ENCODE measurements around the gene TRIM74. TPM values are rescaled to one million over a fixed set of nuclear protein-coding genes. Genes with fewer than 3 reads are reported as not detected.
"Not testable (repeated sequence)": the region's sequence is repeated elsewhere in the genome, so short reads cannot be mapped to it uniquely, and the experiment has no call there.

The TRIM74 gene
- total RNA-seq, 1 experiment from 2014 or later: 1.0 TPM

DNA sequence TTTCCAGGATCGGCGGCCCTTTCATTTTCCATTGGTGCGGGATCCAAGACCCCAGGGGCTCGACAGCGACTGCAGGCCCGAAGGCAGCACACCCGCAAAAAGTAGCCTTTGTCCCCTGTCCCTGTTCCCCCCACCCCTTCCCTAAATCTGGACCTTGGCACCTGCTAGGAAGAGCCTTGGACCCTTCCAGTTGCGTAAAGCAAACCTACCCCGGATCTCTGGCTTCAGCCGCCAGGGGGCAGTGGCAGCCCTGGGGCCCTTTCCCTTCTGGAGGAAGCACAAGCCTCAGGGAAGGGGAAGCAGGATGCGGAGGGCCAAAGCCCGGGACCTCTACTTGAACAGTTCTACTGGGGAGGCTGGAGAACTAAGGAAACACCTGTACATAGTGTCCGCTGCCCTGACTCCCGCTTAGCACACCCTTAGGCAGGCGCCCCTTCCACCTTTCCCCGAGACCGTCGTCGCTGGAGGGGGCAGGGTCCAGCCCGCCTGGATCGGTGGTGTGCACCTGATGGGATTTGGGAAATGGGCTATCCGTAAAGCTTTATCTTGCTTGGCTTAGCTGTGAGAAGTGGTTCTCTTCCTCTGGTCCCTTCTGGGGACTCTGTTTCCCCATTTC, 23.0 kb downstream of the TRIM74 start:
- H4K20me1 ChIP-seq (ENCODE audit: insufficient read depth); H3K9me3 ChIP-seq (ENCODE audit: control insufficient read depth in 1 of 2, insufficient read depth in 1 of 2, low read depth in 1 of 2, low read length in 2 of 2); CTCF ChIA-PET; H3K4me2 ChIP-seq (ENCODE audit: low read length); intact Hi-C loops (cut with micrococcal nuclease); POLR2A ChIA-PET; H3K4me3 ChIP-seq (replicated peaks in 1 of 2; ENCODE audit: low read depth in 1 of 2, low read length in 2 of 2); H3K79me2 ChIP-seq (ENCODE audit: insufficient read depth, low read length); H3K27me3 ChIP-seq (ENCODE audit: insufficient read depth, low read length); H3K36me3 ChIP-seq (ENCODE audit: control insufficient read depth in 1 of 2, insufficient read depth in 2 of 2, low read length in 2 of 2); BruUV-seq (replicated peaks); H3K9ac ChIP-seq (ENCODE audit: low read length); H3K4me1 ChIP-seq (ENCODE audit: control insufficient read depth in 1 of 2, insufficient read depth in 2 of 2, low read length in 2 of 2); DNase-seq (ENCODE audit: low read depth, low spot score); RAD21 ChIA-PET (ENCODE audit: low non-redundant PET in 1 of 2, low total read pairs in 2 of 2, uncharacterized antibody in 2 of 2, unreplicated experiment in 2 of 2); H3K9me2 ChIP-seq (ENCODE audit: insufficient read depth); H2AFZ ChIP-seq (ENCODE audit: low read depth, low read length, poor library complexity, severe bottlenecking); H3K27ac ChIP-seq (ENCODE audit: low read depth, low read length): not testable (repeated sequence)
- ATAC-seq: peak; percentile 71
- TF ChIP-seq, protein P1, sequence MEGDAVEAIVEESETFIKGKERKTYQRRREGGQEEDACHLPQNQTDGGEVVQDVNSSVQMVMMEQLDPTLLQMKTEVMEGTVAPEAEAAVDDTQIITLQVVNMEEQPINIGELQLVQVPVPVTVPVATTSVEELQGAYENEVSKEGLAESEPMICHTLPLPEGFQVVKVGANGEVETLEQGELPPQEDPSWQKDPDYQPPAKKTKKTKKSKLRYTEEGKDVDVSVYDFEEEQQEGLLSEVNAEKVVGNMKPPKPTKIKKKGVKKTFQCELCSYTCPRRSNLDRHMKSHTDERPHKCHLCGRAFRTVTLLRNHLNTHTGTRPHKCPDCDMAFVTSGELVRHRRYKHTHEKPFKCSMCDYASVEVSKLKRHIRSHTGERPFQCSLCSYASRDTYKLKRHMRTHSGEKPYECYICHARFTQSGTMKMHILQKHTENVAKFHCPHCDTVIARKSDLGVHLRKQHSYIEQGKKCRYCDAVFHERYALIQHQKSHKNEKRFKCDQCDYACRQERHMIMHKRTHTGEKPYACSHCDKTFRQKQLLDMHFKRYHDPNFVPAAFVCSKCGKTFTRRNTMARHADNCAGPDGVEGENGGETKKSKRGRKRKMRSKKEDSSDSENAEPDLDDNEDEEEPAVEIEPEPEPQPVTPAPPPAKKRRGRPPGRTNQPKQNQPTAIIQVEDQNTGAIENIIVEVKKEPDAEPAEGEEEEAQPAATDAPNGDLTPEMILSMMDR (IDR thresholded peaks at IDR 0.05 in 2 of 3, conservative IDR thresholded peaks at IDR 0.05 in 1 of 3; ENCODE audit: borderline replicate concordance in 1 of 3, insufficient read depth in 1 of 3, low read depth in 2 of 3, low read length in 2 of 3): peak in 2 of 3 experiments; percentile 32 to 41; a peak in 4 of 6 replicates

DNA sequence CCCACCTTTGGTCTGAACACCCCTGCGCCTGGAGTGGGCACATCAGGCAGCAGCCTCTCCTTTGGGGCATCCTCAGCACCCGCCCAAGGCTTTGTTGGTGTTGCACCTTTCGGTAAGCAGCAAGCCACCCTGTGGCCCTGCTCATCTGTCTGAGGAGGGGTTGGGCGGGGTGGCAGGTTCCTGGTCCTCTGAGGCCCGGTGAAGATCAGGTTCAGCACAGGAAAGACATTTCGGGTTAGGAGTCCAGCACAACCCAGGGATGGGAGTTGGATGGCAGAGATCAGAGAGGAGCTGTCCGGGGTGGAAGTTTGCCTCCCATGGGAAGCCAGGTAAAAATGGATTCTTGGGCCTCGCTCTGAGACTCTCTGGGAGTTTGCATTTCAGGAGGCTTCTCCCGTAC, 23.7 kb downstream of the TRIM74 start:
- H3K9ac ChIP-seq (ENCODE audit: low read length); DNase-seq (ENCODE audit: low read depth, low spot score); H3K27ac ChIP-seq (ENCODE audit: low read depth, low read length); BruUV-seq (replicated peaks); RAD21 ChIA-PET (ENCODE audit: low non-redundant PET in 1 of 2, low total read pairs in 2 of 2, uncharacterized antibody in 2 of 2, unreplicated experiment in 2 of 2); H3K36me3 ChIP-seq (ENCODE audit: control insufficient read depth in 1 of 2, insufficient read depth in 2 of 2, low read length in 2 of 2); H3K4me2 ChIP-seq (ENCODE audit: low read length); H3K9me2 ChIP-seq (ENCODE audit: insufficient read depth); H3K79me2 ChIP-seq (ENCODE audit: insufficient read depth, low read length); H3K27me3 ChIP-seq (ENCODE audit: insufficient read depth, low read length); H3K4me1 ChIP-seq (ENCODE audit: control insufficient read depth in 1 of 2, insufficient read depth in 2 of 2, low read length in 2 of 2); intact Hi-C loops (cut with micrococcal nuclease); H3K4me3 ChIP-seq (replicated peaks in 1 of 2; ENCODE audit: low read depth in 1 of 2, low read length in 2 of 2); CTCF ChIA-PET; H3K9me3 ChIP-seq (ENCODE audit: control insufficient read depth in 1 of 2, insufficient read depth in 1 of 2, low read depth in 1 of 2, low read length in 2 of 2); H4K20me1 ChIP-seq (ENCODE audit: insufficient read depth); POLR2A ChIA-PET; H2AFZ ChIP-seq (ENCODE audit: low read depth, low read length, poor library complexity, severe bottlenecking): not testable (repeated sequence)
- ATAC-seq: 0 out of 2 replicates have a peak, but pooled peaks have one; percentile 3

DNA sequence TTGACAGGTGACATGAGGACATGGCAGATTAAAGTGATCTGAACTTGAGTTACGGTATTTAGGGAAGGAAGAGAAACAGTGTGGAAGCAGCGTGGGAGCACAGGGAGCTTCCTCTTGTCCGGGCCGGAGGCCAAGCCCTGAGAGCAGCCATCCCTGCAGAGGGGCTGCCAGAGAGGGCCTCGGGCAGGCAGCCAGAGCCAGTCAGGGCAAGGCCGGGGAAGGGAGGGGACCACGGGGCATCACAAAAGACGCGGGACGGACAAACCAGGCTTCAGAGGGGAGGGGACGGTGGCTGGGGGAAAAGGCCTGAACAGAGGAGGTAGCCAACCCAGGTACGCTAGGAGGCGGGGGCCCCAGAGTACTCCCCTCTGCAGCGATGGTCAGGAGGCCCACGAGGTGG, 24.3 kb downstream of the TRIM74 start:
- H3K27me3 ChIP-seq (ENCODE audit: insufficient read depth, low read length); H3K79me2 ChIP-seq (ENCODE audit: insufficient read depth, low read length); H3K36me3 ChIP-seq (ENCODE audit: control insufficient read depth in 1 of 2, insufficient read depth in 2 of 2, low read length in 2 of 2); ATAC-seq; H3K27ac ChIP-seq (ENCODE audit: low read depth, low read length); H3K4me1 ChIP-seq (ENCODE audit: control insufficient read depth in 1 of 2, insufficient read depth in 2 of 2, low read length in 2 of 2); CTCF ChIA-PET; H3K4me2 ChIP-seq (ENCODE audit: low read length); H3K4me3 ChIP-seq (replicated peaks in 1 of 2; ENCODE audit: low read depth in 1 of 2, low read length in 2 of 2); RAD21 ChIA-PET (ENCODE audit: low non-redundant PET in 1 of 2, low total read pairs in 2 of 2, uncharacterized antibody in 2 of 2, unreplicated experiment in 2 of 2); H2AFZ ChIP-seq (ENCODE audit: low read depth, low read length, poor library complexity, severe bottlenecking); H4K20me1 ChIP-seq (ENCODE audit: insufficient read depth); BruUV-seq (replicated peaks); POLR2A ChIA-PET; intact Hi-C loops (cut with micrococcal nuclease); DNase-seq (ENCODE audit: low read depth, low spot score); H3K9me3 ChIP-seq (ENCODE audit: control insufficient read depth in 1 of 2, insufficient read depth in 1 of 2, low read depth in 1 of 2, low read length in 2 of 2); H3K9me2 ChIP-seq (ENCODE audit: insufficient read depth); H3K9ac ChIP-seq (ENCODE audit: low read length): not testable (repeated sequence)

DNA sequence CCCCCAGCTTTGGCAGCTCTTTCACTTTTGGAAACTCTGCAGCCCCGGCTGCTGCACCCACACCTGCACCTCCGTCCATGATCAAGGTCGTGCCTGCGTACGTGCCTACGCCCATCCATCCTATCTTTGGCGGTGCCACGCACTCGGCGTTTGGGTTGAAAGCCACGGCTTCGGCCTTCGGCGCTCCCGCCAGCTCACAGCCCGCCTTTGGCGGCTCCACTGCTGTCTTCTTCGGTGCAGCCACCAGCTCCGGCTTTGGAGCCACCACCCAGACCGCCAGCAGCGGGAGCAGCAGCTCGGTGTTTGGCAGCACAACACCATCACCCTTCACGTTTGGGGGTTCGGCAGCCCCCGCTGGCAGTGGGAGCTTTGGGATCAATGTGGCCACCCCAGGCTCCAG, 26.3 kb downstream of the TRIM74 start:
- H3K9ac ChIP-seq (ENCODE audit: low read length); H4K20me1 ChIP-seq (ENCODE audit: insufficient read depth); DNase-seq (ENCODE audit: low read depth, low spot score); H3K27me3 ChIP-seq (ENCODE audit: insufficient read depth, low read length); H3K4me3 ChIP-seq (replicated peaks in 1 of 2; ENCODE audit: low read depth in 1 of 2, low read length in 2 of 2); H3K36me3 ChIP-seq (ENCODE audit: control insufficient read depth in 1 of 2, insufficient read depth in 2 of 2, low read length in 2 of 2); H3K4me1 ChIP-seq (ENCODE audit: control insufficient read depth in 1 of 2, insufficient read depth in 2 of 2, low read length in 2 of 2); H3K79me2 ChIP-seq (ENCODE audit: insufficient read depth, low read length); H3K9me2 ChIP-seq (ENCODE audit: insufficient read depth); H3K27ac ChIP-seq (ENCODE audit: low read depth, low read length); intact Hi-C loops (cut with micrococcal nuclease); CTCF ChIA-PET; ATAC-seq; BruUV-seq (replicated peaks); POLR2A ChIA-PET; RAD21 ChIA-PET (ENCODE audit: low non-redundant PET in 1 of 2, low total read pairs in 2 of 2, uncharacterized antibody in 2 of 2, unreplicated experiment in 2 of 2); H3K4me2 ChIP-seq (ENCODE audit: low read length); H2AFZ ChIP-seq (ENCODE audit: low read depth, low read length, poor library complexity, severe bottlenecking); H3K9me3 ChIP-seq (ENCODE audit: control insufficient read depth in 1 of 2, insufficient read depth in 1 of 2, low read depth in 1 of 2, low read length in 2 of 2): not testable (repeated sequence)
